NCI-H2227 (cell line): ENCODE measurements around the gene ARSI.

Experiments used
- DNase-seq: peaks from one replicate; lab custom pipeline; 2025; ENCODE audit not compliant: unreplicated experiment; lab: John Stamatoyannopoulos, UW

ARSI gene

GRCh38 chr5:150271296-150271692, 31.4 kb downstream of the ARSI start:
- DNase-seq = no peak

GRCh38 chr5:150270541-150271295, 32.0 kb downstream of the ARSI start:
- peak; percentile 17 for DNase-seq

GRCh38 chr5:150266871-150267291, 35.8 kb downstream of the ARSI start:
- DNase-seq = peak; percentile 58

- DNase-seq = no peak
Measured at GRCh38 chr5:150265870-150266383, 36.8 kb downstream of the ARSI start.

GRCh38 chr5:150264667-150265603, 37.8 kb downstream of the ARSI start:
- DNase-seq = no peak

GRCh38 chr5:150263801-150264621, 38.7 kb downstream of the ARSI start:
- DNase-seq = peak; percentile 61

GRCh38 chr5:150263375-150263775, 39.3 kb downstream of the ARSI start:
- no peak for DNase-seq

- DNase-seq = no peak
Measured at GRCh38 chr5:150262502-150262901, 40.2 kb downstream of the ARSI start.

GRCh38 chr5:150261231-150261630, 41.5 kb downstream of the ARSI start:
- DNase-seq = no peak

- DNase-seq = no peak
Measured at GRCh38 chr5:150258130-150258529, 44.6 kb downstream of the ARSI start.

GRCh38 chr5:150257424-150257823, 45.3 kb downstream of the ARSI start:
- DNase-seq = no peak

- DNase-seq = peak; percentile 38
Measured at GRCh38 chr5:150256410-150257064, 46.2 kb downstream of the ARSI start.

GRCh38 chr5:150255659-150256409, 46.9 kb downstream of the ARSI start:
- peak; percentile 73 for DNase-seq

GRCh38 chr5:150254774-150255173, 47.9 kb downstream of the ARSI start:
- no peak for DNase-seq

GRCh38 chr5:150254363-150254762, 48.3 kb downstream of the ARSI start:
- no peak for DNase-seq

GRCh38 chr5:150253416-150254208, 49.1 kb downstream of the ARSI start:
- DNase-seq = no peak

- DNase-seq = no peak
Measured at GRCh38 chr5:150252489-150252888, 50.2 kb downstream of the ARSI start.

GRCh38 chr5:150251504-150251903, 51.2 kb downstream of the ARSI start:
- DNase-seq = no peak

GRCh38 chr5:150249744-150250143, 53.0 kb downstream of the ARSI start:
- DNase-seq = no peak
